NOMO-1 treated with DMSO at 0.1 percent for 48 hours (cell line): ENCODE data around the gene PPP2R5B.

ENCODE experiments used
- DNase-seq: peaks from one replicate; lab custom pipeline; 2025; ENCODE audit not compliant: unreplicated experiment; lab: John Stamatoyannopoulos, UW

PPP2R5B gene

GRCh38 chr11:64928957-64929356 lies 4.5 kb downstream of the PPP2R5B start:
- no peak for DNase-seq

GRCh38 chr11:64929625-64930024 lies 5.1 kb downstream of the PPP2R5B start:
- DNase-seq, result no peak

DNA sequence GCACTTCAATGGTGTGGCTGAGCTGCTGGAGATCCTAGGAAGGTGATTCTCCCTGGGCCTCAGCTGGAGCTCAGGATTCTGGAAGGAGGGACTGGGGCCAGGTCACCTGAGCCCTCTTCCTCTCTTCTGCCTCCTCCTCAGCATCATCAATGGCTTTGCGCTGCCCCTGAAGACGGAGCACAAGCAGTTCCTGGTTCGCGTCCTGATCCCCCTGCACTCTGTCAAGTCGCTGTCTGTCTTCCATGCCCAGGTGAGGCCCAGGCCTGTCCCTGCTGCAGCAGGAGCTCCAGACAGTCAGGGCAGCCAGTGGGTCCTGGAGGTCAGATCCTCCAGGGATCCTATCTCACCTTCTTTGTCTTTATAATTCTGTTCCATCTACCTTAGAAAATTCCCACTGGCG lies 5.9 kb downstream of the PPP2R5B start:
- DNase-seq, result no peak

GRCh38 chr11:64931290-64931689 lies 6.8 kb downstream of the PPP2R5B start:
- no peak for DNase-seq

DNA sequence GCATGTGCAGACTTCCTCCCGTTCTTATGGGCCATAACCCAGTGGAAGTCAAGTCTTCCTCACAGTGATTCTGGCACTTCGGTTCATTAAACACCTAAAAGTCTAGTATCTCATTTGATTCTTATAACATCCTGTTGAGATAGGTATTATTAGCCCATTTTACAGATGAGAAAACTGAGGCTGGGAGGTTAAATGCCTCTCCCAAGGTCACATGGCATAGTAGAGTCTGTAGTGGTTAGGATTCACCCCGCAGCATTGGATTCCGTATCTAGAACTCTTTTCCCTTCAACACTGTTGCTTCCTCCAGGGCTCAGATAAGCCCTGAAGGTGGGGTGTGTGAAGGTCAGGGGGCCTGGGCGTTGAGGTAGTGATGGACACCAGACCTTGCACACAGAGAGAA lies 7.8 kb downstream of the PPP2R5B start:
- DNase-seq, result no peak

DNA sequence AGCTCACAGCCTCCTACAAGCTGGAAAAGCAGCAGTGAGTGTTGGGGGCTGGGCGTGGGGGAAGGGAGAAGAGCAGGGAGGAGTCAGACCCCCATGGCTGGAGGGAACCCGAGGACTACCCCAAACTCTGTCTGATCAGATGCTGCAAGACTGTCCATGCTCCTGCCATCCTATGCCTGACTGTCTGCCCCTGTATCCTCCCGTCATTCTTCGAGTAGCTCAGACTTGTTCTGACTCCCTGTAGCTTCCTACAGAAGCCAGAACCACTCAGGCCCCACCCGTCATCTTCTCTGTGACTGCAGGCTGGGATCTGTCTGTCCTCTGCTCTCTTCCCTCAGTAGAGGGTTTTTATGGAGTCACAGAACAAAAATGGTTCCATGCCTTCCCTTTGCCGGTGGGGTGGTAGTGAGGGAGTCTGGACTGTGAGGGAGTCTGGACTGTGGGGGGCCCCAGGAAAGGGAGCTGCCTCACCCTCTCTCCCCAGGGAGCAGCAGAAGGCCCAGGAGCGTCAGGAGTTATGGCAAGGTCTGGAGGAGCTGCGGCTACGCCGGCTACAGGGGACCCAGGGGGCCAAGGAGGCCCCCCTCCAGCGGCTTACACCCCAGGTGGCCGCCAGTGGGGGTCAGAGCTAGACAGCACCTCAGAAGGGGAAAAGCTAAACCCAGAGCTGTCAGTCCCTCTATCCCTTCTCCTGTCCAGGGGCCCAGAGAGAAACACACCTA lies 8.9 kb downstream of the PPP2R5B start:
- no peak for DNase-seq

- peak; percentile 16 for DNase-seq
Observed at GRCh38 chr11:64933935-64934681, 9.6 kb downstream of the PPP2R5B start.

DNA sequence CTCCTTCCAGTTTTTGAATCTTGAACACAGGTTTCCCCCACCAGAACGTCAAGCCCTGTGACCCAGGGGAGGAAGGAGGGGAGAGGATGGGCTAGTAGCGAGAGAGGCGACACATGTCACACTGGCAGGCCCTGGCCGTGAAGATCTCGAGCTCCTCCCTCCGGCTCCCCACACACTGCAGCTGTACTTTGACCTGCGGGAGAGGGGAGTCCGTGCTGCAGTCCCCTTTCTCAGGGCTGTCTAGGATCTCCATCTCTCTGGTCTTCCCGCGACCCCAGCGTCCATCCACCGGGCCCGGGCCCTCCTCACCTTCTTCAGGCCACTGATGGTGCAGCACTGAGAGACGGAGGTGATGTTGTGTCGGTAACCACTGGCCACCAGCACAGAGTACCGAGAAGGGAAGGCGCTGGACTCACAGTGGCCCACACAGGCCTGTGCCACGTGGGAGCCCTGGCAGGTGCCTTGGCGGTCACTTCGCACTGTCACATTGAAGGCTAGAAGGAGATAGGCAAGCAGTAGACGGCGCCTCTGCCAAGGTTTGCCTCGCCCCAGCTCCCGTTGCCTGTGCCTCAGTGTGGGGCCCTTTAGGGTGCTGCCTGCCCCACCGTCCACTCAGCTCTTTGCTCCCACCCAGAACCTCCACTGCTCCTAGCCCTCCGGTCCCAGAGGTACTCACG lies 10.3 kb downstream of the PPP2R5B start:
- DNase-seq, result no peak

GRCh38 chr11:64935359-64936081 lies 11.0 kb downstream of the PPP2R5B start, which contains the start of gene GPHA2:
TSS of gene GPHA2 (minus strand) at chr11:64935893. CDS start at chr11:64935460, 433 bp downstream.
- DNase-seq, result no peak

- no peak for DNase-seq
Observed at GRCh38 chr11:64936539-64936938, 12.1 kb downstream of the PPP2R5B start.

DNA sequence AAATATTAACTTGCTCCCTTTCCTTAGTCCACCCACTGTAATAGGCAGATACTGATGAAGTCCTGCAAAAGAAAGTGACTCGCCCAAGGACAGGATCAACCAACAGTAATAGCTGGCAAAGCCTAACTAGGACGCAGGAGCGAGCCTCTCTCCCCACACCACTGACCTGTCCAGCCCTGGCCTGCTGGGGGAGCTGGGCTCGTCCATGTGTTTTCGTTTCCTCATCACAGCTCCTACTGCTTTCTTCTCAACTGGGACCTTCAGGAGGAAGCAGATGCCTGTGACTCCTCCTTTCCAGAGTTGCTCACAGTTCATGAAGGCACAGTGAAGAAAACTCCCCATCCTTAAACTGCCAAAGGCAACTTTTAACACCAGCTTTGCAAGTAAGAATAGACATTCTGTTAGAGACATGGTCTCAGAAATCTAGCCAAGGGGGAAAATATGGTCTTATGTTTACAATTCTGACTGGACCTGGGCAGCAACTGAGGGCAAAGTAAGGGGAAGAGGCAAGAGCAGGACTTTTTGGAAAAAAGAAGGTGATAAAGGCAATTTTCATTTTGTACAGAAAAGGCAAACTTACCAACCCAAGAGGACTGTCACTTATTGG lies 22.8 kb downstream of the PPP2R5B start:
- DNase-seq, result no peak

DNA sequence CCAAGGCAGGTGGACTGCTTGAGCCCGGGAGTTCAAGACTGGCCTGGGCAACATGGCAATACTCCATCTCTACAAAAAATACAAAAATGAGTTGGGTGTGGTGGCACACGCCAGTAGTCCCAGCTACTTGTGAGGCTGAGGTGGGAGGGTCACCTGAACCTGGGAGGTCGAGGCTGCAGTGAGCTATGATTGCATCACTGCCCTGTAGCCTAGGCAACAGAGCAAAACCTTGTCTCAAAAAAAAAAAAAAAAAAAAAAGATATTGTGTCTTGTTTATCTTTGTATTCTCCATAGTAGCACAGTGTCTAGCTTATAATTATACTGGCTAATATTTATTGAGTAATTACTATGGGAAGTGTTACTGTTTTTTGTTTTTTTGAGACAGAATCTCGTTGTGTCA lies 27.0 kb downstream of the PPP2R5B start:
- DNase-seq, result no peak

DNA sequence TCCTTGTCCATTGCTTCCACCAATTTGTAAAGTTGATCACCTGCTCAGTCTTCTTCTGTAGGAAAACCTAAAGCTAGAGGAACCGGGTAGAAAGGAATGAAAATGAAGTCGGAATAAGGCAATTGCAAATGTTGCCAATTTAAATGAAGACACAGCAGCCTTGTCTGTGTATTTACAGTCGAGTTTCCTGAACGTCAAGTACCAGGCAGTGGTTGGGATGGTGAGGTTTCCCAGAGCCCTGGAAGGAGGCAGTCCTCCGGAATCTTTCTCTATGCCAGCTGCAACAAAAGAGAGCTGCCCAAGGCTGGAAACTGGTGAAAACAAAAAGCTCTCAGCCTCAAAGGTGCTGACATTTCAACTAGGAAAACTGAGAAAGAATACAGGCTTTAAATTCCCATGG lies 29.7 kb downstream of the PPP2R5B start:
- no peak for DNase-seq

- no peak for DNase-seq
Observed at GRCh38 chr11:64959498-64959897, 35.0 kb downstream of the PPP2R5B start.

- DNase-seq, result no peak
Observed at GRCh38 chr11:64960719-64961118, 36.2 kb downstream of the PPP2R5B start.

- DNase-seq, result no peak
Observed at GRCh38 chr11:64963072-64963631, 38.7 kb downstream of the PPP2R5B start.

- no peak for DNase-seq
Observed at GRCh38 chr11:64967375-64967774, 42.9 kb downstream of the PPP2R5B start.

- no peak for DNase-seq
Observed at GRCh38 chr11:64969209-64969608, 44.7 kb downstream of the PPP2R5B start.

- DNase-seq, result no peak
Observed at GRCh38 chr11:64970731-64971151, 46.3 kb downstream of the PPP2R5B start.

DNA sequence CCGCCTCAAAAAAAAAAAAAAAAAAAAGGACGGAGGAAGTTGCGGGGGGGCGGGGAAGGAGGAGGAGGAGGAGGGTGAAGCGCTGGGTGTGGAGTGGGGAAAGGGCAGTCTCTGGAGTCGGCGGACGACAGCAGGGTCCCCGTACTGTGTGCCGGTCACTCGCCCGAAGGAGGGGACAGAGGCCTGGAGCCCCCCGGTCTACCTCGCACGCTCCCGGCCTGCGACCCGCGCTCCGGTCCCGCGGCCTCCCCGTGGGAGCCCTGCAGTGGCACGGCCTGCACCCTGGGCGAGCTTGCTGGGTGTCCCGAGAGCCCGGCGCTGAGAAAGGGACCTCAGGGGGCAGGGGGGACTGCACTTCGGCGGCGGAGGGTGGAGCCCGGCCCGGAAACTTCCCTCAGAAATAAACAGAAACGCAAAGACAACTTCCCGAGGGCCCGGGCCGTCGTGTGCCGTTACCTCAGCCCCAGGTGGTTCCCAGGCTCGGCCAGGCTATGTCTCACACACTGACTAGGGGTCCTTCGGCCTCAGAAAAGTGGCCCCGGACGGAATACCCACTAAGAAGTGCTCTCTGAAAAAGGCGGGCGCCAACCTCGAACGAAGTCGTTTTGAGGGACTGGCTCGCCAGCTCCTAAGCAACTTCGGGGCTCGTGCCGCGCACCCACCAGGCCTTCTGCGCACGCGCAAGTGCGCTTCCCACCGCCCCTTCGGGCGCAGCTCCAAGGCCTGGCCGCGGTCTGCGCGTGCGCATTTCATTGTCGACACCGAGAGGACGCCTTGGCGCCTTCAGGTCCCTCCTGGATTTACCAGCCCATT lies 47.1 kb downstream of the PPP2R5B start, which contains the start of gene MAJIN:
Gene MAJIN, minus strand, starts transcription at position 688 of the 813 bp plus-strand sequence. CDS start 12,703 bp downstream, outside the sequence.
- DNase-seq, result peak; percentile 23
